ES-I3 (cell line): ENCODE measurements around the gene ZC3H14.

Source experiments
- H3K36me3 ChIP-seq: 2 replicates; pipeline ENCODE4 v1.6.1; 2013; ENCODE audit warnings: mild to moderate bottlenecking, low read length, control low read depth, moderate library complexity; ENCODE audit not compliant: insufficient read depth
- H3K4me1 ChIP-seq: 2 replicates; pipeline ENCODE4 v1.6.1; 2013; ENCODE audit warnings: mild to moderate bottlenecking, control low read depth, low read length; ENCODE audit not compliant: insufficient read depth
- H3K9ac ChIP-seq: 2 replicates; pipeline ENCODE4 v1.6.1; 2013; ENCODE audit warnings: low read depth, mild to moderate bottlenecking, low read length, moderate library complexity
- H3K9me3 ChIP-seq: 2 replicates; pipeline ENCODE4 v1.6.1; 2013; ENCODE audit warnings: mild to moderate bottlenecking, low read length, moderate library complexity; ENCODE audit not compliant: control insufficient read depth, insufficient read depth

Gene ZC3H14

GRCh38 chr14:88568196-88568595 lies 5.4 kb downstream of the ZC3H14 start:
- H3K9me3 ChIP-seq, result no peaks in the 10 kb centered on the region
- peaks cover 19% of the 10 kb centered on the region for H3K36me3 ChIP-seq
- no peak overlapping the region for H3K9ac ChIP-seq
- 0 out of 2 replicates have a peak, but pooled peaks cover 6% of the 10 kb centered on the region for H3K4me1 ChIP-seq

- H3K9ac ChIP-seq, result no peak overlapping the region
- no peaks in the 10 kb centered on the region for H3K9me3 ChIP-seq
- H3K4me1 ChIP-seq, result no peaks in the 10 kb centered on the region
- peaks cover 29% of the 10 kb centered on the region for H3K36me3 ChIP-seq
Measured at GRCh38 chr14:88572117-88572516, 9.3 kb downstream of the ZC3H14 start.

DNA sequence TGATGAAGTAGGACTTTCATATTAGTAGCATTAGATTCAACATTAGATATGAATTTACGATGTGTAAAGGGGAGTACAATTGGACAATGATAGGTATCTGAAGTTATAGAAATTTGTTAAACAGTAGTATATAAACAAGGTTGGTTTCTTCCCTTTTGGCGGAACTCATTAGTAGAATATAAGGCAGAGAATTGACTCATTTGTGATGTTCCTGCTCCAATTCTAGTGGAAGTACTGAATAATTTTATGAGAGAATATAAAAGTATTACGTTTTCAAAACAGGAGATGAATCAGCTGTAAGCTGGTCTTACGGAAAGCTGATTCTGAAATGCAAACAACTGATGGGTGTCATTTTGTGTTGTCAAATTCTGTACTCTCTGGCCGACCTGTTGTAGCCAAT lies 13.4 kb downstream of the ZC3H14 start:
- Histone ChIP-seq H3K9me3 (no peaks in the 10 kb centered on the region), H3K36me3 (peaks cover 39% of the 10 kb centered on the region), H3K4me1 (no peaks in the 10 kb centered on the region), H3K9ac (no peak overlapping the region)

DNA sequence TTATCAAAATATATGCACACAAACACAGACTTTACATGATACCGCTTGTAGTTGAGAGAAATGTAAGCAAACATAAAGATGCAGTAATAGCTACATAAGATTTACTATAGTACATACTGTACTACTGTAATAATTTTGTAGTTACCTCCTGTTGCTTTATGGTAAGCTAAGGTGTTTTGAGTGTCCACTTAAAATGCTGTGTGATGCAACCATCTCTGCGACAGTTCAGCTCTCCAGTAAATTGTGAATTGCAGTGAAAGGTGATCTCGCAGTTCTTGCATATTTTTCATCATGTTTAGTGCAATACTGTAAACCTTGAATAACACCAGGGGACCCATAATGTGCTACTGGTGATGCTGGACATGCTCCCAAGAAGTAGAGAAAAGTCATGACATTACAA lies 21.6 kb downstream of the ZC3H14 start:
- no peak overlapping the region for H3K9ac ChIP-seq
- no peaks in the 10 kb centered on the region for H3K4me1 ChIP-seq
- H3K9me3 ChIP-seq, result no peaks in the 10 kb centered on the region
- peaks cover 9% of the 10 kb centered on the region; the same call in 1 of the 2 replicates for H3K36me3 ChIP-seq

- peaks cover 5% of the 10 kb centered on the region; the same call in 1 of the 2 replicates for H3K36me3 ChIP-seq
Measured at GRCh38 chr14:88588081-88588480, 25.2 kb downstream of the ZC3H14 start.

DNA sequence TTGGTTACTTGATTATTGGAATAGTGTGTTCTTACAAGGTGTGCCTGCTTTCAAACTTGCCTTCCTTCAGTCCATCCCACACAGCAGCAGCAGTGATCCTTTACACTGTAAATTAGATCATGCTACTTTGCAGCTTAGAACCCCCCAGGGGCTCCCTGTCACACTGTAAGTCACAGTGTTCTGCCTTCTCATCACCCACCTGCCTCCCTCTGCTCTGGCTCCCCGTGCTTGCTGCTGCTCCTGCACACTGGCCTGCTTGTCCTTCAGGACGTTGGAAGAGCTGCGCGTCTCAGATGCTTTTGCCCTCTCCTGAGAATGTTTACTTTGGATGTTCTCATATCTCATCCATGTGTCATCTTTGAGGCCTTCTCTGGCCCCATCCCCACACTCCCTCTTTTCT lies 27.3 kb downstream of the ZC3H14 start:
- Histone ChIP-seq H3K9ac (no peak overlapping the region), H3K4me1 (no peaks in the 10 kb centered on the region), H3K9me3 (no peaks in the 10 kb centered on the region), H3K36me3 (peaks cover 8% of the 10 kb centered on the region)

More at GRCh38 chr14:88588081-88588480, 25.2 kb downstream of the ZC3H14 start:
- no peaks in the 10 kb centered on the region for H3K4me1 ChIP-seq
- no peaks in the 10 kb centered on the region for H3K9me3 ChIP-seq
- no peak overlapping the region for H3K9ac ChIP-seq

GRCh38 chr14:88592031-88592430 lies 29.2 kb downstream of the ZC3H14 start:
- H3K9ac ChIP-seq, result no peak overlapping the region
- peaks cover 14% of the 10 kb centered on the region for H3K36me3 ChIP-seq
- no peaks in the 10 kb centered on the region for H3K9me3 ChIP-seq
- no peaks in the 10 kb centered on the region for H3K4me1 ChIP-seq

DNA sequence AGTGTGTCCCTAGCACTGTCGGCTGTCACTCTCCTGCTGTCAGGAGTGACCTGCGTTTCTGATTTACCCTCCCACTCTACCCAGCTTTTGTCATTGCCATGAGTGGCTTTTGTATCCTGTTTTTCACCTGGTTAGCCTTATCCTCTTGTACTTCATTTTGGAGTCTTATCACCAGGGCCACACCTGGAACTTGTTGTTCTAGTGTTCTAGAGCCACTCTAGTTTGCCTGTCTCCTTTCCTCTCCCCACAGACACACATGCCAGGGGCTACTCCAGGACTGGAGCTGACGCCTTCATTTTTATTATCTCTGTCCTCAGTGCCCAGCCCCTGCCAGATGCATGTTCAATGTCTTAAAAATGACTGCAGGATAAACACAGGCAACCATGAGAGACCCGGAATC lies 34.2 kb downstream of the ZC3H14 start:
- no peaks in the 10 kb centered on the region for H3K9me3 ChIP-seq
- no peak overlapping the region for H3K9ac ChIP-seq
- peaks cover 27% of the 10 kb centered on the region for H3K36me3 ChIP-seq
- no peaks in the 10 kb centered on the region for H3K4me1 ChIP-seq

- H3K9ac ChIP-seq, result no peak overlapping the region
- H3K9me3 ChIP-seq, result no peaks in the 10 kb centered on the region
- no peaks in the 10 kb centered on the region for H3K4me1 ChIP-seq
- H3K36me3 ChIP-seq, result peaks cover 27% of the 10 kb centered on the region
Measured at GRCh38 chr14:88597601-88598000, 34.8 kb downstream of the ZC3H14 start.

DNA sequence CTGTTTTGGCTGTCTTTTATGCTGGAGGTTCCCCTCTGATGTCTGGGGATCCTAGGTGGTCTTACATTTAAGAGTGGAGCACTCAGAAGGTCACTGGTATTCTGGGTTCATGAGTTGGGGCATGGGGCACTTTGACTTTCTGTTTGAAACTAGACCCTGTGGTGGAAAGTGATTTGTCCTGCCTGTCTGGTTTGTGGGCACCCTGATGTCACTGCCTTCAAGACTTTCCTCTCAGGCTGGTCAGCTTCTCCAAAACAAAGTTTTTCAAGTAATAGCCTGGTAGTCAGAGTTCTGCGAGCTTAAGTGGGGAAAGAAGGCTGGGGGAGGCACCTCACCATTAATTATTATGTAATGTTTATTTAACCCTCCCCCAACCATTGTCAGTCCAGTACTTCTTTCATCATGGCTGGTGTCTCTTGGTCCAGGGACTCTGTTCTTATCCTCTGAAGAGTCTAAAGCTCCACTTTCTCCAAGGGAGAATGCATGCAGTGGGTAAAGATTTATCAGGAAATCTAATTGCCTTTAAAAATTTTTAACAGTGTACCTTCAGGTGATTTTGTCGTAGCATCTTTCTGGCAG lies 35.3 kb downstream of the ZC3H14 start:
- Histone ChIP-seq H3K9ac (no peak overlapping the region), H3K36me3 (peaks cover 30% of the 10 kb centered on the region), H3K9me3 (no peaks in the 10 kb centered on the region), H3K4me1 (no peaks in the 10 kb centered on the region)

- Histone ChIP-seq H3K36me3 (peaks cover 28% of the 10 kb centered on the region), H3K4me1 (no peaks in the 10 kb centered on the region), H3K9ac (no peak overlapping the region), H3K9me3 (no peaks in the 10 kb centered on the region)
Measured at GRCh38 chr14:88599326-88599725, 36.5 kb downstream of the ZC3H14 start.

GRCh38 chr14:88599761-88600439 lies 37.1 kb downstream of the ZC3H14 start:
- Histone ChIP-seq H3K9me3 (no peaks in the 10 kb centered on the region), H3K4me1 (no peaks in the 10 kb centered on the region), H3K36me3 (peaks cover 27% of the 10 kb centered on the region), H3K9ac (no peak overlapping the region)

GRCh38 chr14:88604212-88604611 lies 41.4 kb downstream of the ZC3H14 start:
- H3K9me3 ChIP-seq, result no peaks in the 10 kb centered on the region
- no peak overlapping the region for H3K9ac ChIP-seq
- H3K36me3 ChIP-seq, result peaks cover 27% of the 10 kb centered on the region
- H3K4me1 ChIP-seq, result no peaks in the 10 kb centered on the region

DNA sequence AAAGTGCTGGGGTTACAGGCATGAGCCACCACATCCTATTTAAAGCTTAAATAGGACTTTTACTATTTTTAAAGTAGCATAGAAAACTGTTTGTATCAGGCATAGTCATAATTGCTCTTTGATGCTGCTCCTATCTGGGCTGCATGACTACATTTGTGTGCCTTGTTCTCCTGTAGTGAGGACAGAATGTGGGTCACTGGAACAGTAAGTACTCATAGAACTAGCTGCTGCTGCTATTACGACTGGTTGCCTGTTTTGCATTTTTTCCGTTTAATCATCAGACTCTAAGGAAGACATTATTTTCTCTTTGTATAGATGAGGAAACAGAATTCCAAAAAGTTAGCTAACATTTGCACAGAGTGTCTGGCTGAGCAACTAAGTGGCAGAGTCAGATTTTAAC lies 42.8 kb downstream of the ZC3H14 start:
- H3K4me1 ChIP-seq, result no peaks in the 10 kb centered on the region
- H3K9ac ChIP-seq, result no peak overlapping the region
- peaks cover 28% of the 10 kb centered on the region for H3K36me3 ChIP-seq
- no peaks in the 10 kb centered on the region for H3K9me3 ChIP-seq

- no peaks in the 10 kb centered on the region for H3K4me1 ChIP-seq
- H3K9ac ChIP-seq, result no peak overlapping the region
- H3K36me3 ChIP-seq, result peaks cover 30% of the 10 kb centered on the region
- H3K9me3 ChIP-seq, result no peaks in the 10 kb centered on the region
Measured at GRCh38 chr14:88607829-88608228, 45.0 kb downstream of the ZC3H14 start.
